ENCODE data around the gene NAT10.

DNA sequence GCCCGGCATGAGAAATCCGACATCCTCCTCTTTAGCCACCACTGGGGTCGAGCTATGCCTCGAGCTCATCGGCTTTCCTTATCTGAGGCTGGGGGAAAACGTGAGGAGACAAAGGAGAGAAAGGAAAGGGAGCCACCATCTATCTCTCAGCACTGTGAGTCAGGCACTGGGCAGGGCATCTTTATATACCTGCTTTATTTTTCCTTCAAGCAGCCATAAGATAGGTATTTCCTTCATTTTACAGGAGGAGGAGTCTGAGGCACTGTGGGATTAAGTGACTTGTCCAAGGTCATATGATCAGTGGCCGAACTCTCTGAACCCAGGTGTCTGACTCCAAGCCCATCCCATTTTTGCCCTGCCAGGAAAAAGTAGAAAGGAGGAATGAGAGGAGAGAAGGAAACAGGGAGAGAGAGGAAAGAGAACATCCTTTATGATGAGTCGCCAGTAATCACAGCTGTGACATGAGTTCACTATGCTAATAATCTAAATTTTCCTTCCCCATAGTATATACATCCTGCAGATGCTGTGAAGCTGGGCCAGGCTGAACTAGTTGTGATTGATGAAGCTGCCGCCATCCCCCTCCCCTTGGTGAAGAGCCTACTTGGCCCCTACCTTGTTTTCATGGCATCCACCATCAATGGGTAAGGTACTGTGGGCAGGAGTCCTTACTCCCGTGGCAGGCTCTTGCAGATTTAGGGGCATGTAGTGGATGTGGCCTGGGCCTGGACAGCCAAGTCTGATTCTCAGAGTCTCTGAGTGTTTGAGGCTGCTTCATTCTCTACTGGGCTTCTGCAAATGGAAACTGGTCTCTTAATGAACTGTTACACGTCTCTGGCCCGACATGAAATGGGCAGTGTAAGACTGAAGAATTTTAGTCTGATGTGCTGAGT is 21.8 kb downstream of the NAT10 start:
- no peak for TF ChIP-seq EZH2 (IDR thresholded peaks at IDR 0.05; ENCODE audit: low read length, unreplicated experiment)
- TF ChIP-seq CTCF (conservative IDR thresholded peaks at IDR 0.05; ENCODE audit: low read depth, low read length) = no peak
- no peak for TF ChIP-seq EZH2phosphoT487 (IDR thresholded peaks at IDR 0.05; ENCODE audit: borderline replicate concordance, low read length)
